OCI-LY3 (cell line): ENCODE results near the gene FGD4.

Experiments used
- H2AFZ ChIP-seq: fragments of 200-600, 300-600 bp; shearing (Covaris generic); 2 replicates; pipeline ENCODE4 v1.6.0; 2014; ENCODE audit warnings: antibody characterized with exemption, low read depth, low read length
- H3K27ac ChIP-seq: fragments of 200-600, 300-600 bp; sonication (generic); 2 replicates; pipeline ENCODE4 v1.5.1; 2014; ENCODE audit warnings: mild to moderate bottlenecking, low read length, moderate library complexity, mixed read lengths
- H3K27me3 ChIP-seq: fragments of 200-600, 300-600 bp; sonication (generic); 2 replicates; pipeline ENCODE4 v1.6.1; 2014; ENCODE audit warnings: low read depth, low read length, mixed read lengths
- H3K36me3 ChIP-seq: fragments of 200-600, 300-600 bp; sonication (generic); replicated peaks from 2 replicates; pipeline ENCODE3; 2014; ENCODE audit warnings: low read depth, low read length, mixed read lengths
- H3K4me1 ChIP-seq: fragments of 300-600, 200-600 bp; sonication (generic); 2 replicates; pipeline ENCODE4 v1.6.1; 2014; ENCODE audit warnings: low read length, mixed read lengths
- H3K4me2 ChIP-seq: fragments of 200-600, 300-600 bp; sonication (generic); 2 replicates; pipeline ENCODE4 v1.6.1; 2014; ENCODE audit warnings: low read length, mixed read lengths
- H3K4me3 ChIP-seq: fragments of 300-600, 200-600 bp; sonication (generic); 2 replicates; pipeline ENCODE4 v1.5.1; 2014; ENCODE audit warnings: antibody characterized with exemption, mild to moderate bottlenecking, low read length, moderate library complexity
- H3K79me2 ChIP-seq: fragments of 300-600, 200-600 bp; shearing (Covaris generic); 2 replicates; pipeline ENCODE4 v1.6.1; 2014; ENCODE audit warnings: mild to moderate bottlenecking, low read length, mixed read lengths
- H3K9ac ChIP-seq: fragments of 300-600, 200-600 bp; shearing (Covaris generic); 2 replicates; pipeline ENCODE4 v1.6.0; 2014; ENCODE audit warnings: mild to moderate bottlenecking, low read length, moderate library complexity
- H3K9me3 ChIP-seq: fragments of 200-600, 300-600 bp; shearing (Covaris generic); 2 replicates; pipeline ENCODE4 v1.6.1; 2014; ENCODE audit warnings: low read length, mixed read lengths; ENCODE audit not compliant: insufficient read depth
- H4K20me1 ChIP-seq: fragments of 200-600, 300-600 bp; sonication (generic); 2 replicates; pipeline ENCODE4 v1.6.1; 2016; ENCODE audit warnings: low read length, mixed read lengths; ENCODE audit not compliant: insufficient read depth
- EZH2phosphoT487 ChIP-seq: fragments of 200-600 bp; shearing (Covaris generic); IDR thresholded peaks from 2 replicates; pipeline ENCODE4 v1.6.1; 2018; ENCODE audit warnings: antibody characterized with exemption, mixed run types, low read depth
- TF ChIP-seq, protein P1 (sequence below): fragments of 200-600, 300-600 bp; sonication (generic); IDR thresholded peaks from 2 replicates; pipeline ENCODE4 v1.5.1; 2014; ENCODE audit warnings: antibody characterized with exemption, low read length, low read depth

Gene FGD4

DNA sequence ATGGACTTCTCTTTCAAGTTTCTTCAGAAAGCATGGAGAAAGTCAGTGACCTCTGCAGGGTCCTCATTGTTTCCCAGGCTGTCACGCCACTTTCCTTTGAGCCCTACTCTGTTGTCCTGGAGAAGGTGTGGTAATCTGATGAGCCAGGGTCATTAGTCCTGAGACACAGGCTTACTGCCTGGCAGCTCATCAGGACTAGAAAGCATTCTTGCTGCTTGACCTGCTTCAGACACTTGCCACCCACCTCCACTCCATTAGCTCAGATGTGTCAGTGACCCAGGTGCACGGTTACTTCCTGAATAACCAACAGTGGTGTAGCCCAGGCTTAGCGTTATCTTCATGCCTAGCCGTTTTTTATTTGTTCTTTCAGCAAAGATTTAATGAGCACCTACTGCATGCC, 93.9 kb downstream of the FGD4 start:
- Histone ChIP-seq H2AFZ (no peak overlapping the region), H3K36me3 (no peaks in the 10 kb centered on the region), H3K79me2 (no peaks in the 10 kb centered on the region), H3K9me3 (no peaks in the 10 kb centered on the region), H4K20me1 (no peaks in the 10 kb centered on the region), H3K27ac (no peak overlapping the region), H3K4me3 (no peak overlapping the region), H3K4me2 (no peak overlapping the region), H3K9ac (no peak overlapping the region), H3K27me3 (no peaks in the 10 kb centered on the region), H3K4me1 (peaks cover 7% of the 10 kb centered on the region)
- no peak for TF ChIP-seq EZH2phosphoT487
- TF ChIP-seq, protein P1, sequence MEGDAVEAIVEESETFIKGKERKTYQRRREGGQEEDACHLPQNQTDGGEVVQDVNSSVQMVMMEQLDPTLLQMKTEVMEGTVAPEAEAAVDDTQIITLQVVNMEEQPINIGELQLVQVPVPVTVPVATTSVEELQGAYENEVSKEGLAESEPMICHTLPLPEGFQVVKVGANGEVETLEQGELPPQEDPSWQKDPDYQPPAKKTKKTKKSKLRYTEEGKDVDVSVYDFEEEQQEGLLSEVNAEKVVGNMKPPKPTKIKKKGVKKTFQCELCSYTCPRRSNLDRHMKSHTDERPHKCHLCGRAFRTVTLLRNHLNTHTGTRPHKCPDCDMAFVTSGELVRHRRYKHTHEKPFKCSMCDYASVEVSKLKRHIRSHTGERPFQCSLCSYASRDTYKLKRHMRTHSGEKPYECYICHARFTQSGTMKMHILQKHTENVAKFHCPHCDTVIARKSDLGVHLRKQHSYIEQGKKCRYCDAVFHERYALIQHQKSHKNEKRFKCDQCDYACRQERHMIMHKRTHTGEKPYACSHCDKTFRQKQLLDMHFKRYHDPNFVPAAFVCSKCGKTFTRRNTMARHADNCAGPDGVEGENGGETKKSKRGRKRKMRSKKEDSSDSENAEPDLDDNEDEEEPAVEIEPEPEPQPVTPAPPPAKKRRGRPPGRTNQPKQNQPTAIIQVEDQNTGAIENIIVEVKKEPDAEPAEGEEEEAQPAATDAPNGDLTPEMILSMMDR = no peak

DNA sequence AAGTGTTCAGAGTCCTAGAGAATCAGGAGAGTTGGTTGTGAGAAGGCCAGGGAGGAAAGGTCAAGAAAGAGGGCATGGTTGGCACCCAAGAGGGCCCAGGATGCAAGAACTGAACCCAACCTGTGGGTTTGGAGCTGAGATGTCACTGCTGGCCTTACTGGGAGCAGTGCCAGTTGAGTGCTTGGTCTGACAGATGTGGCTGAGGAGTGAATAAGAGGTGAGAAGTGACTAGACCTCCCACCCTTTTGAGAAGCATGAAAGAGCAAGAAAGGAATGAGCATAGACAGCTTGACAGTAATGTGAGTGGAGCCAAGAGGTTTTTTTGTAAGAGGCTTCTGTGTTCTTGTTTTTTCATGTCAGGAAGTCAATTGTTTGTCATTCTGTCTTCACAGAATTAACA, 95.3 kb downstream of the FGD4 start:
- H3K79me2 ChIP-seq = no peaks in the 10 kb centered on the region
- no peaks in the 10 kb centered on the region for H3K36me3 ChIP-seq
- TF ChIP-seq EZH2phosphoT487 = no peak
- TF ChIP-seq, protein P1 = no peak
- no peaks in the 10 kb centered on the region for H3K9me3 ChIP-seq
- H3K4me1 ChIP-seq = peaks cover 7% of the 10 kb centered on the region
- no peak overlapping the region for H3K4me3 ChIP-seq
- H4K20me1 ChIP-seq = no peaks in the 10 kb centered on the region
- no peak overlapping the region for H3K9ac ChIP-seq
- no peaks in the 10 kb centered on the region for H3K27me3 ChIP-seq
- no peak overlapping the region for H3K4me2 ChIP-seq
- H2AFZ ChIP-seq = peak overlapping the region; percentile 11; the same call in 1 of the 2 replicates
- no peak overlapping the region for H3K27ac ChIP-seq

DNA sequence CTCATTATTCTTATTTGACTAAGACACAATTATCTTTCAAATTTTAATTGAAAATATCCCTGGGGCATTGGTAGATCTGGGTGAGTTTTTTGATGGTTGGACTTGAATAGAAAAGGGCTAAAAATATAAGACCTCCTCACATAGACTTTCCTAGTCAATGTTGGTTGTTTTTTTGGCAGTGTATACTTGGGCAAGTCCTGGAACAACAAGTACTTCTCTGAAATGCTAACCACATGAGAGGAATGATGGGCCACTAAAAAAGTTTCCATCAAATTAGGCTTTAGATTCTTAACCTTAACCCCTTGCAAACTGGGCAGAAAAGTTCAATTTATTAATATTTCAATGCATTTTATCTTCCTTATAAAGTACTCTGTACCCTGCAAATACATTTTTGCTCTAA, 97.6 kb downstream of the FGD4 start:
- Histone ChIP-seq H2AFZ (no peak overlapping the region), H3K36me3 (no peaks in the 10 kb centered on the region), H3K4me2 (no peak overlapping the region), H3K4me1 (peaks cover 7% of the 10 kb centered on the region), H4K20me1 (no peaks in the 10 kb centered on the region), H3K27ac (no peak overlapping the region), H3K9ac (no peak overlapping the region), H3K27me3 (no peaks in the 10 kb centered on the region), H3K4me3 (no peak overlapping the region), H3K79me2 (no peaks in the 10 kb centered on the region), H3K9me3 (no peaks in the 10 kb centered on the region)
- TF ChIP-seq, protein P1 = no peak
- TF ChIP-seq EZH2phosphoT487 = no peak

DNA sequence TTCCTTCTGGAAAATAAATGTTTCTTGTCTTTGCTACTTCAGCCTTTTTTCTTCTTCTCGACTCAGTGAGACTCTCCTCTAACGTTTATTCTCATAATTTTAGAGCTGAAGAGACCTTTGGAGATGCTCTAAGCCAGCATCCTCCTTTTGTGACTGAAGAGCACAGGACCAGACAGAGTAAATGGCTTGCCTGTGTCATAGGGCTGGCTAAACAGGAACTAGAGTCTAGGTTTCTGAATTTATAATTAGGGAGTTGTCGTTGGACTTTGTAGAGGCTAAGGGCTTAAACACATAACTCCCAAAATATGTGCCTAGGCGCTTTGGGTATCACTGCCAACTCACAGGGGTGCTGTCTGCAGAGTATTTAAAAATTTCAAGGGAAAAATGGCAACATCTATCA, 98.5 kb downstream of the FGD4 start:
- Histone ChIP-seq H3K4me1 (peaks cover 7% of the 10 kb centered on the region), H3K36me3 (no peaks in the 10 kb centered on the region), H3K27ac (no peak overlapping the region), H3K9ac (no peak overlapping the region), H3K9me3 (no peaks in the 10 kb centered on the region), H3K4me2 (peak overlapping the region; percentile 38), H2AFZ (peak overlapping the region; percentile 75), H3K79me2 (no peaks in the 10 kb centered on the region), H3K27me3 (no peaks in the 10 kb centered on the region), H4K20me1 (no peaks in the 10 kb centered on the region), H3K4me3 (no peak overlapping the region)
- TF ChIP-seq, protein P1 = no peak
- no peak for TF ChIP-seq EZH2phosphoT487
